Renal cortex interstitium (tissue), 11 donors: Measurements from ENCODE around the gene FAT4. TPM values are rescaled to one million over a fixed set of nuclear protein-coding genes. Genes with fewer than 3 reads are reported as not detected.

Experiments used
- DNase-seq, 11 donors: peaks; one replicate each; pipeline ENCODE4 v3.0.0-alpha.2; 2013; ENCODE audit warnings: low read depth in 9 of 11, low spot score in 4 of 11; ENCODE audit errors: extremely low read depth in 1 of 11
- polyA plus RNA-seq, 3 donors: library from polyadenylated mRNA; unstranded; fragments of 120-200 nt; gene quantifications; one replicate each; pipeline ENCODE4 v1.2.1, GENCODE V29; 2013; ENCODE audit not compliant: insufficient read length in 3 of 3

Gene FAT4
- polyA plus RNA-seq, 3 donors: 29.4 to 36.8 (median 35.0) TPM

DNA sequence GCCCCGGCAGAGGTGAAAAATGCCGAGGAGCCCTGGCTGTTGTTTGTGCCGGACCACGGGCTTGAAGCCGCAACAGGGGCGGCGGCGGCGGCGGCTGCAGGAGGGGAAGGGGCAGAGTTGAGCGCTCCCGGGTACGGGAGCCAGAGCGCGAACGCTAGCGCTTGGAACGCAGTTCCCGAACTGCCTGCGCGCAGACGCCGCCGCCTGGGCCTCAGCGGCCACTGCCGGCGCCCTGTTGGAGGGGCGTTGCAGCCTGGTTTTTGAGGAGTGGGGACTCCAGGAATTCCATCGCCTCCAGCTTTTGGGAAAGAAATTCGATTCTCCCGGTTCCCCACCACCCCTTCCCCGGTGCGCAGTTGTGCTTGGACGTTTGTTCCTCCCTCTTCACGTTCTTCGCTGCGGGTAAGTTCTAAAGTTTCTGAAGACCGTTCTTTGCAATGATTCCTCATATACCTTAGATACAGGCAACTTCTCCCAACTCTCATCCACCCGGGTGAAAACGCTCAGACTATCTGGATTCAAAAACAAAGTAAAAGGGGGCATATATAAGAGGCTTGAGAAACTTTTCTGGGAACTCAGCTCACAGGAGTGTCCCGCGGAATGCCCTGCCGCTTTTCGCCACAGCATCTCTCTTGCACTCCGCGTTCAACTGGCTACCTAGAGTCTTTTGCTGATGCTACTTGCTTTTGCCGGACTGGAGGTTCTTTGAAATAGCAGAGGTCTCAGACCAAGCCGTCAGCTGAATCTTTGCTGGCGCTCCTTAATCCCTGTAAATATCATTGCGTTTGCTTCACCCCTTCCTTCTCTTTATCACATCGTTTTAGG, 1.0 kb downstream of the FAT4 start:
- DNase-seq: peak in 5 of 11 donors; percentile 42 to 57 (median 54)

DNA sequence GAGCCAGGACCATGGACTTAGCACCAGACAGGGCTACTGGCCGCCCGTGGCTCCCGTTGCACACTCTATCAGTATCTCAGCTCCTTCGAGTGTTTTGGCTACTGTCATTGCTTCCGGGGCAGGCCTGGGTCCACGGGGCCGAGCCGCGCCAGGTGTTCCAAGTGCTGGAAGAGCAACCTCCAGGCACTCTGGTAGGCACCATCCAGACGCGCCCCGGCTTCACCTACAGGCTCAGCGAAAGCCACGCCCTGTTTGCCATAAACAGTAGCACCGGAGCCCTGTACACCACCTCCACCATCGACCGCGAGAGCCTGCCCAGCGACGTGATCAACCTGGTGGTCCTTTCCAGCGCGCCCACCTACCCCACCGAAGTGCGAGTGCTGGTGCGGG, 1.6 kb downstream of the FAT4 start:
- peak in 1 of 11 donors; percentile 15 for DNase-seq

DNA sequence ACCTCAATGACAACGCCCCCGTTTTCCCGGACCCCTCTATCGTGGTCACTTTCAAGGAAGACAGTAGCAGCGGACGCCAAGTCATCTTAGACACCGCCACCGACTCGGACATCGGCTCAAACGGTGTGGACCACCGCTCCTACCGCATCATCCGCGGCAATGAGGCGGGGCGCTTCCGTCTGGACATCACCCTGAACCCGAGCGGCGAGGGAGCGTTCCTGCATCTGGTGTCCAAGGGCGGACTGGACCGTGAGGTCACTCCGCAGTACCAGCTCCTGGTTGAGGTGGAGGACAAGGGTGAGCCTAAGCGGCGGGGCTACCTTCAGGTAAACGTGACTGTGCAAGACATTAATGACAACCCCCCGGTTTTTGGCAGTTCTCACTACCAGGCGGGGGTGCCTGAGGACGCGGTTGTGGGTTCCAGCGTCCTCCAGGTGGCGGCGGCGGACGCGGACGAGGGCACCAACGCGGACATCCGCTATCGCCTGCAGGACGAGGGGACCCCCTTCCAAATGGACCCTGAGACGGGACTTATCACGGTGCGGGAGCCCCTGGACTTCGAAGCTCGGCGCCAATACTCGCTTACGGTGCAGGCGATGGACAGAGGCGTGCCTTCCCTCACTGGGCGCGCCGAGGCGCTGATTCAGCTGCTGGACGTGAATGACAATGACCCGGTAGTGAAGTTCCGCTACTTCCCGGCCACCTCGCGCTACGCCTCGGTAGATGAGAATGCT, 2.2 kb downstream of the FAT4 start:
- peak in 1 of 11 donors; percentile 26 for DNase-seq

DNA sequence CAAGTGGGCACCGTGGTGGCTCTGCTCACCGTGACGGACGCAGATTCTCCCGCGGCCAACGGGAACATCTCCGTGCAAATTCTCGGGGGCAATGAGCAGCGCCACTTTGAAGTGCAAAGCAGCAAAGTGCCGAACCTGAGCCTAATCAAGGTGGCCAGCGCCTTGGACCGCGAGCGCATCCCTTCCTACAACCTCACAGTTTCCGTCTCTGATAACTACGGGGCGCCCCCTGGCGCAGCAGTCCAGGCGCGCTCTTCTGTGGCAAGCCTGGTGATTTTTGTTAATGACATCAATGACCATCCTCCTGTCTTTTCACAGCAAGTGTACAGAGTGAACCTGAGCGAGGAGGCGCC, 2.7 kb downstream of the FAT4 start:
- DNase-seq: peak in 5 of 11 donors; percentile 42 to 57 (median 47)

DNA sequence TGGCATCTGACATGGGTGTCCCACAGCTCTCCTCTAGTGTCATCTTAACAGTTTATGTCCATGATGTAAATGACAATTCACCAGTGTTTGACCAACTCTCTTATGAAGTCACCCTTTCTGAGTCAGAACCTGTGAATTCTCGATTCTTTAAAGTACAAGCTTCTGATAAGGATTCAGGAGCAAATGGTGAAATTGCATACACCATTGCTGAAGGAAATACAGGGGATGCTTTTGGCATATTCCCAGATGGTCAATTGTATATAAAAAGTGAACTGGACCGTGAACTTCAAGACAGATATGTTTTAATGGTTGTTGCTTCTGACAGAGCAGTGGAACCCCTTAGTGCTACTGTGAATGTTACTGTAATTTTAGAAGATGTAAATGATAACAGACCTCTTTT, 4.6 kb downstream of the FAT4 start:
- no peak for DNase-seq

DNA sequence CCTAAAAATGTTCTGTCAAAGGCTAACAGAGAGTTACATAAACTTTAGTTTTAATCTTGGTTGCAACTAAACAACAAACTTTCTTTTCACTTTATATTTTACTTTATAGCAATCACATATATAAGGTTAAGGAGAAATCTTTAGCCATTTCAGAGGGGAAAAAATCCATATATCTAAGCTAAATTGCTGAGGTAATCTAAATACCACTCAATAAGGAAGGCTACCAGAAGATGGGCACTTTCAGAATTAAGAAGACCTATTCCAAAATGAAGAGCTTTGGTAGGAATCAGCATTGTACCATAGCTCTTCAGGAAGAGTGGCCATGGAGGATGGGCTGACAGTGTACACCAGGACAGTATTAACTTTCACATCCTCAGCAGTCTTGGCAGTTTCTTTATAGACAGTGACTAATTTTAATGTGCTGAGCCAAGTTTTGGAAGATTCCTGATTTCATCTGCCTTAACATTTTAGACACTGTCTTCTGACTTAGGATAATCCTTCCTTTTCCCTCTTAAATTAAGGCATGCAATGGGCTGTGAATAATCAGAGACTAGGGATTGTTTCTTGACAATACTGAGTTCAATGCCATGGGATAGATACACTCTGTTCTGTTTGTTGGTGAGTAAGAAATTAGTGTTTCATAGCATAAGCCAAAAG, 7.1 kb downstream of the FAT4 start:
- no peak for DNase-seq

DNA sequence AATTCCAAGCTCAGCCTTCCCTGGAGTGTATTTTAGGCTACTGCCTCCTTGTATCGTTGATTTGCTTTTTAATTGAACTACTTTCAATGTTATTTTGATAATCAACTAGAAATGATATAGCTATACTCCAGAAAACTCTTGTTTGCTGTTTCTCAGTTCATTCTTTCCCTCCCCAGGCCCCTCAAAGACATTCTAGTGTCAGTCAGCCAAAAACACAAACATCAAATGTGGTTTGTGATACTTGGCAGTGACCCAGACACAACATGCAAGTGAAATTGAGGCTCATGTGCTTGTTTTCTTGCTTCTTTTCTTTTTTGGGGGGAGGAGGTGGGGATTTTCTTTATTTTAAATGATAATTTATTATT, 7.6 kb downstream of the FAT4 start:
- DNase-seq: peak in 4 of 11 donors; percentile 36 to 52 (median 48)

DNA sequence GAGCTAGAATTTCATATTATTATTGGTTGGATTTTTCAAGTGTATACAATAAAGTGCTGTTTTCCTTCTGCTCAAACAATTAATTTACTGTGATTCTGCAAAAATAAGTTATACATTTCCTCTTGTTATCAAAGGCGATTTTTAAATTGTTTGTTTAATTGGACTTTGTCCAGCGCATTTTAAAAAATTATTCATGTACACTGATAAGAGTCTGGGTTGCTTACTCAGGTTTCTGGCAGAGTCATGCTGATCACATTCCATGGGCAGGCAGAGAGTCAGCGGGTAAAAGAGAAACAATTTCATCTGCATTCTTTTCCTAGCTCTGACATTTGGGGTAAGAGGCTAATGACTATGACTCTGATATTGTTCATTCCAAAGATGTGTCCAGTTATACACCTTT, 8.9 kb downstream of the FAT4 start:
- DNase-seq: no peak

DNA sequence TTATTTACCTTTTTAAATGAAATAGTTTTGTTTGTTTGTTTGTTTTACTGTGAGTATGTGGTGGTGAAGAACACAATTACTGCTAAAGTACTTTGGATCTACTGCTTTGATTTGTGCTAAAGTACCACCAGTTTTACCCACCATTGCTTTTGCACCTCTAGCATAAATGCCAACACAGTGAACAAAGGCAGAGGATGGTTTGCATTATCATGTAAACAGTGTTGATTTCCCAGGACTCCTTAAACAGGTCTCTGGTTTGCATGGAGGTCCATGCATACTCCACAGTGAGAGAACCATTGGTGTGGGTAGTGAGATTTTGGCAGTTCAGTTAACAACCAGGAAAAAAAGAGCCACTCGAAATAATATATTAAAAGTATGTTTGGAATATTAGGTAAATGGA, 11.0 kb downstream of the FAT4 start:
- no peak for DNase-seq

DNA sequence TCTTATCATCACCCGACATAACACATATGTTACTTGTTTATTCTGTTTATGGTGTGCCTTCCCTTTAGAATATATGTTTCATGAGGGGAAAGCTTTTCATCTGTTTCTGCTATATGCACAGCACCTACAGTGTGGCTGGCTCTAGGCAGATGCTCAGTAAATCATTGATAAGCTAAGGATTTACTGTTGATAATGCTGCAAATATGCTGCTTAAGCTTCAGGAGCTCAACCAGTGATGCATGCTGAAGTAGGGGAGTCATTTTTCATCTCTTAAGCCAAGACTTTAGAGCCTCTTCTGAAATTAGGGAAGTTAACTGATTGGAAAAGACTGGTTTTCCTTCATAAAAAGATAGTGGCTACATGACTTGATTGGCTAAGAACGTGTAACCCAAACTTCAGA, 16.4 kb downstream of the FAT4 start:
- no peak for DNase-seq

DNA sequence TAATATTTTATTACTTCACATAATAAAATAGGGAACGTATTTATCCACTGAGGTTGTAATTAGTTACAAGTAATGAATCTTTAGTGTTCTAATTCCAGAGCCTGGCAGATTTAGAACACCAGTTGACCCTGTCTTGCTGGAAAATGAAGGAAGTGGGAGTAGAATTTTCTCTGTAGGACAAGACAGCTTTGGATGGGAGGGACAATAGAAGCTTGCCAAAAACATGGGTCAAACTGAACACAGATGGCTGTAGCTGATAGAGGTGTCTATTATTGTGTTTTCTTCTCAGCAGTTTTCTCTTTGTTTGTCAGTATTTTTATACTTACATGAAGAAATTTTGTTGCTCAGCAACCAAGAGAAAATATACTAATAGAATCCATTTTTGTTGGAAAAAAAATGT, 20.2 kb downstream of the FAT4 start:
- DNase-seq: peak in 3 of 11 donors; percentile 29 to 55 (median 52)

DNA sequence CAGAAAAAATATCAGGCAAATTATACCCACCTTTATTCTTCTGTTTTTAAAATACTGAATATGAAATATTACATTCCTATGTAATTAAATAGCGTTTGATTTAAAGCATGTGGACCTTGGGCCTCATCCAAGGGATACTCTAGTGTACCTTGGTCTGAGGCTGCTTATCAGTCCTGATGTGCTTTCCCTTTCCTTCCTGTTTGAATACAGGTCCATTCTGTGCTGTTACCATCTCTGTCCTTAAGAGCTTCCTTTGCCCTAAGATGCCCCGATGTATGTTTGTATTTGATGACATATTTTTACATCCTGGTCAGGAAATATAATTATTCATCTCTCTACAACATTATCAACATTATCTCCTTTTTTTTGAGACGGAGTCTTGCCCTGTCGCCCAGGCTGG, 24.1 kb downstream of the FAT4 start:
- no peak for DNase-seq

DNA sequence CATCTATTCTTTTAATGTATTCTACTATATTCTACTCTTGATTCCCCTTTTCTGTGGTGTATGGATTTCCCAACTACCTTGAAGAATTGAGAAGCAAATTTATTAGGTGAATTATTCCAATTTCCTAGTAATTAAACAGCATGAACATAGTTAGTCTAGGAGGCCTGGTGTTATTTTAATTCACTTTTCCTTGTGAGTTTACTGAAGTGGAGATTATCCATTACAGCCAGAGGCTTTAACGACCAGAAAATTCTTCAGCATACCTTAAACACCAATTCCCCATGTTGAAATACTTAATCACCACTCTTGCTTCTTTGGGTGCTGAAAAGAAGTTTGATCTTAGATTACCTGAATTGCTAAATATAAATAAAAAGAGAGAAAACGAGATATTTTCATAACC, 29.4 kb downstream of the FAT4 start:
- no peak for DNase-seq

DNA sequence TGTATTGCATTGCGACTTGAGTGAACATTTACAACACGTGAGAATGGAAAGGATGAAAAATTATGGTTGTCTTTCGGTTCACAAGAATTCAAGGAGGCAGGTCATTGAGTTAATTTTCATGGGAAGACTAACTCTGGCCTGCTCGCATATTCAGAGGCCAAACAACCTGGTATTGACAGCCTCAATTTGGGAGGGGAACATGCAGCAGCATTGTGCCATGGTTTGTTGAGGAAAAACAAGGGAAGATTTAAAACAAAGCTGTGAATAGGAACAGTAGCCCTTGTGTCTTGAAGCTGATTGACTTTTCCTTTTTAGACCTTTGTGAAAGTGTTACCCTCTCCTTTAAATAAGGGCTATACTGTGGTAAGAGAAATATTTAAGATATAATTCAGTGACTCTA, 31.9 kb downstream of the FAT4 start:
- no peak for DNase-seq

DNA sequence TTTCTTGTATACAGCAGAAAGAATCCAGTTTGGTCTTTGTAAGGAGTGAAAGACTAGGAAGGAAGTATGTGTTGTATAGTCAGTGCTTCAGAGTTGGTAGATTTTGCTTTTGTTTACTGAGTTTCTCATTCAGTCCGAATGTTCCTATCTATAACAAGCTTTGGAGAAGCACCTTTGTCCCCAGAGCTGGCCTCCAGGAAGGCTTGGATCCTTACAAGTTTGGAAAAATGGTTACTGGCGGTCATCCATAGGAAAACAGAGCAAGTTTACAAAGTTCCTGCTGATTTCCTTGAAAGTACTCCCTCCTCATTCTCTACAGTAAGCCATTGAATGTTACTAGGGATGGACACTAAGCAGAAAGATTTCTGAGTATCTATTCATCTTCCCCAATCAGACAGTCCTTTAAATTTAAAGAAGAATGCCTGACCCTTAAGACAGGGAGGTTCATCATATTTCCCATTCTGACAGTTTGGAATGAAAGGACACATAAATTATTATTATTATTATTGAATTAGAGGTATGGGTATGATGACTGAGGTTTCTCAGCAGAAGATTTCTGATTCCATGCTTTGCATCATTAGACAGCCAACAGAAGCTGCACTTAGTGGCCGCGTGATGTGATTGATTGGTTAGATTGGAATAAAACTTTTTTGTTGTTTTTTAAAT, 35.8 kb downstream of the FAT4 start:
- no peak for DNase-seq

DNA sequence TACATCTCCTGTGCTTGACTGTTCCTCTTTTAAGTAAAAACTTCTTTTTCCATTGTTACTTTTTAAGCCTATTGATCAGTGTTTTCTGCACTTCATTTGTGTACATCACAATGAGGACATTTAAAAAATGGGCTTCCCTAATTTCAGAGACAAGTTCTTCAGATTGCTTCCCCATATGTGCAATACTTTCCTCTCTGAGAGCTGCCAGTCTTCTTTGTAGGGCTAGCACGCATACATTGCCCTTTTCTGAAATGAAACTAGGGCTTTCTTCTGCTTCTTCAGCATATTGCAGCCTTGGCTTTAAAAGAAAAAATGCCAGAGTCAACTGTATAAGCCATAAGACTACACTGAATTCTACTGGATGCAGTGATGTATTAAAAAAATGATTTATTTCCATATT, 37.8 kb downstream of the FAT4 start:
- no peak for DNase-seq

DNA sequence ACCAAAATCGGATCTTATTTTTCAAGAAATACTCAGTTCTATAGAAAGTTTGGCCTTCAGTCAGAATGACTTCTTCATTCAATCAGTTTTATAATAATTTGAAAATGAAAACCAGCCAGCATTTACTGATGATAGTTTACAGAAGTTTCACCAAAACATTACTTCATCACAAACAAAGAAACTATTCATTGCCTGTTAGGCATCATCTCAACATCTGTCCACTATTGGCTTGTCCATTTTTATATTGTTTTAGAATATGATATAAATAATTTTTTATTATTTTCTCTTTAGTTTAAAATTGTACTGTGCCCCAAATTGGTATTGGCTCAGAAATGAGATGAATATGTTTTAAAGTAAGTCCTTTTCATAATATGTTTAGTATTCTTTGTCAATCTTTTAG, 38.4 kb downstream of the FAT4 start:
- DNase-seq: no peak

DNA sequence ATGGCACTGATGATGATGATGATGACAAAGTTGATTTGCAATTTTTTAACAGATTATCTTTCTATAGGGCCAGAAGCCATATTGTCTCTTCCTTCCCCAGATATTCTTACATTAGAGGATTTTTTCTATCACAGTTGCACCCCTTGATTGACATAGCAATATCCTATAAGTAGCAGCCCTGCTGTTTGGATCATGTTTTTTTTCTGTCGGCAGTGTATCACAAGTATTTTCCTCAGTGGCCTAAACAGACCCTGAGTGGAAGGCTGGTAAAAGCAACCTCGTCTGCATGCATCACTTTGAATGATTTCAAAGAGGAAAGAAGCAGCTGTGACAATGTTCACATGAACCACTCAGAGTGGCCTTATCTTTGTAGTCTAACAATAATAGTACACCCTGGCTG, 41.0 kb downstream of the FAT4 start:
- no peak for DNase-seq

DNA sequence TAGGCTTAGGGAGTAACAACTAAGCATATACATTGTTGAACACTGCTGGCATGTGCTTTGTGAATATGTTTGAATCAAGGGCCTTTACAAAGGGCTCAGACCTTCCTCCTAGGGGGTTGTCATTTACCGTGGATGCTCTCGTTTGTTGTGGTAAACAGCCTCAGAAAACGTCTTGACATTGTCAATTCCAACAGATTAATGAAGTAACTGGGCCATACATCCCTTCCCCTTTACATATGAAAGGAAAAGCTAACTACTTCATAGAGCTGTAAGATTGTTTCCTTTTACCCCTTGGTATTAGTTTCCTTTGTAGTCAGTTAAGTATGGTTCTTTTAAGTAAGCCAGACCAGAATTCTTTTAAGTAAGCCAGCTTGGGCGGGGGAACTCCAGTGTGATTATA, 42.9 kb downstream of the FAT4 start:
- DNase-seq: no peak

DNA sequence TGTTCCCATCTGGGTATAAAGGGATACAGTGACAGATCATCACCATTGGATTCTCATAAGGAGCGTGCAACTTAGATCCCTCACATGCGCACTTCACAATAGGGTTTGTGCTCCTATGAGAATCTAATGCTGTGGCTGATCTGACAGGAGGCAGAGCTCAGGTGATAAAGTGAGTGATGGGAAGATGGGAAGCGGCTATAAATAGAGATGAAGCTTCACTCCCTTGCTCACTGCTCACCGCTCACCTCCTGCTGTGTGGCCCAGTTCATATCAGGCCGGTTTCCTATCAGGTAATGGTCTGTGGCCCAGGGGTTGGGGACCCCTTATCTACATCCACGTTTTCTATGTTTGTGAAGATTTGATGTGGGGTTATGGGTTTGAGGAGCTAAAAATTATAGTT, 43.7 kb downstream of the FAT4 start:
- DNase-seq: no peak
